GM10847 (cell line): ENCODE measurements around the gene SUMF2.
A peak's percentile ranks its signal among the peaks of the same experiment; 100 is the strongest.

Source experiments
- POLR2A ChIP-seq: IDR thresholded peaks from 2 replicates; pipeline ENCODE4 v1.6.1; 2011; ENCODE audit not compliant: insufficient read length; ENCODE audit errors: extremely low read depth

SUMF2 gene

DNA sequence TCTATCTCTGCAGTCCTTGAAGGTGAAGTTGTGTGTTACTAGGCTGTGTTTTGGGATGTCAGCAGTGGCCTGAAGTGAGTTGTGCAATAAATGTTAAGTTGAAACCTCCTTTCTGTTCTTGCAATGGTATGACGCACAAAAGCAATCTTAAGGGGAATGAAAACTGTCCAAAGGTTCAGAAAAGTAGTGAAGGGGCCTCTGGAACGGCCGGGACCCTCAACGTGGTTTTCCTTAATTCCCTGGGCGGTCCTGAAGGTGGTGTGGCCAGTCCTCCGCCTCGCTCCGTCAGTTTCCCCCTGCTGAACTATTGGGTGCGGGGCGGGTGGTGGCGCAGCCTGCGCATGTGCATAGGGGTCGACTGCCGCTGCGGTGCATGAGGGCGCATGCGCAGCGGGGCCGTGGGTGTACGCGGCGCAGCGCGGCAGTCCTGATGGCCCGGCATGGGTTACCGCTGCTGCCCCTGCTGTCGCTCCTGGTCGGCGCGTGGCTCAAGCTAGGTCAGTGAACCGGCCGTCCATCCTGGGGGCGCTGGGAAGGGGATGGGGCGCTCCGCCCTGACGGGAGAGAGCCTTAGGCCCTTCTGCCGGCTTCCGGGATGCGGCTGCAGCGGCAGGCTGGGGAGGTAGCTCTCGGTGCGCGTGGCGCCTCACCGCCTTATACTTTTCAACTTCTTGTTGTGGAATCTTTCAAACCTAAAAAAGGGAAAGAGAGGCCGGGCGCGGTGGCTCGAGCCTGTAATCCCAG lies at the start of gene SUMF2:
Gene SUMF2 (plus strand): TSS at position 405 of the 744 bp plus-strand sequence. CDS start 26 bp downstream, at position 431.
- TF ChIP-seq POLR2A: peak; percentile 95

DNA sequence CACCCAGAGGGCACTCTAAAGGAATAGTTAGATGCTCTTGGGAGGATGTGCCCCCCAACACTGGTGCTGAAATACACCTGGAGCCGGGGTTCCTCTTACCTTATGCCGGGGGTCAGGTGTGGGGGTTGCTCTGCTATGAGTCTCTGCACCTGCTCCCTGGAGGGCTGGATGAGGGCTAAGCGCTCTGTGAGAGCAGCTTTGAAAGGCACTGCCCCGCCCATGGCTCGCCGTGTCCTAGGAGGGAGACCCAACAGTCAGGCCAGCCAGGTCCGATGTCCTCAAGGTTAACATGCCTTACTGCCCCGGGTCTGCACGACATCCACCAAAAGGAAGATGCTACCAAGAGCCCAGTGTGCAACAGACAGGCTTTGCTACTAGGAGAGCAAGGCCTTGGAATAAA lies 44.6 kb upstream of the SUMF2 start:
- TF ChIP-seq POLR2A: no peak

DNA sequence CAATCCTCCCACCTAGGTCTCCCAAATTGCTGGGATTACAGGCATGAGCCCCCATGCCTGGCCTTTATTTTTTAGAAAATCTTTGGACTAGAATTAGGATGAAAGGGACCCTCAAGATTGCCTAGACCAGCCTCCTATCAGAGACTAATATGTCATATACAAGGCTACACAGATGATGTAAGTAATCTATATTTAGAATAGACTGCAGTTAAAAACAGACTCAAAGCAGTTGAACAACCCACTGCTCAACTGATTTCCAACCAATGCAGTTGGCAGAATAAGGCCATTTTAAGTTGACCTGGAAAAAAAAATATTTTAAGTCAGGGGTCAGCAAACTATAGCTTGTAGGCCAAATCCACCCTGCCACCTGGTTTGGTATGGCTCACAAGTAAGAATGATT lies 40.6 kb upstream of the SUMF2 start:
- no peak for TF ChIP-seq POLR2A

GRCh38 chr7:56026538-56026937 lies 37.5 kb upstream of the SUMF2 start:
- TF ChIP-seq POLR2A: no peak

DNA sequence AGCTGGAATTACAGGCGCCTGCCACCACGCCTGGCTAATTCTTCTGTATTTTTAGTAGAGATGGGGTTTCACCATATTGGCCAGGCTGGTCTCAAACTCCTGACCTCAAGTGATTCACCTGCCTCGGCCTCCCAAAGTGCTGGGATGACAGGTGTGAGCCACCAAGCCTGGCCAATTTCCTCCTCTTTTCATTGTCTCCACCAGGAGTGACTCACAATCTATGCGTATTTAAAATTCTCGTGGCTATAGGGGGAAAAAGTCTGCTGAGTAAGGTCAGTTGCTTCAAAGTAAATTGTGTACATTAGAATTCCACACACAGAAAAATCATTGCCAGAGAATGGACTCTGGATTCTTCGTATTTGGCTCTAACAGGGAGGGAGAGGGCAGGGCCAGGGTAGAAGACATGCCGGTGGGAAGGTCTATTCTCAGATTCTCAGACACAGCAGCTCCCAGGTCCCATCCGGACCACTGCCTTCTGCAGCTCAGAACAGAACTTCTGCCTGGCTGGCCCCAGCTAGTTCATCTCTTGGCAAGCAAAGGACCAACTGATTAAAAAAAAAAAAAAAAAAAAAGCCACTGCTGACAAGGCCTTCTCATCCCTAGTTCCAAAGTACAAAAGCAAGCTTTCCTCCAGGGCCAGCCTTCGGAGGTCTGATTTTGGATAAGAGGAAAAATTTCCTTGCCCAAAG lies 35.0 kb upstream of the SUMF2 start:
- no peak for TF ChIP-seq POLR2A

DNA sequence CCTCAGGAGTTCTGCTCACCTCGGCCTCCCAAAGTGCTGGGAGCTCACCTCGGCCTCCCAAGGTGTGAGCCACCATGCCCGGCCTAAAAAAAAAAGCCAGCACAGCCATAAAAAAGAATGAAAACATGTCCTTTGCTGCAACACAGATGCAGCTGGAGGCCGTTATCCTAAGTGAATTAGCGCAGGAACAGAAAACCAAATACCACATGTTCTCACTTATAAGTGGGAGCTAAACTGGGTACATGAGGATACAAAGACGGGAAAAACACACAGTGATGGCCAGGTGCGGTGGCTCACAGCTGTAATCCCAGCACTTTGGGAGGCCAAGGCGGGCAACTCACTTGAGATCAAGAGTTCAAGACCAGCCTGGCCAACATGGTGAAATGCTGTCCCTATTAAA lies 33.7 kb upstream of the SUMF2 start:
- TF ChIP-seq POLR2A: no peak

GRCh38 chr7:56033671-56034432 lies 30.2 kb upstream of the SUMF2 start:
- peak; percentile 35 for TF ChIP-seq POLR2A

DNA sequence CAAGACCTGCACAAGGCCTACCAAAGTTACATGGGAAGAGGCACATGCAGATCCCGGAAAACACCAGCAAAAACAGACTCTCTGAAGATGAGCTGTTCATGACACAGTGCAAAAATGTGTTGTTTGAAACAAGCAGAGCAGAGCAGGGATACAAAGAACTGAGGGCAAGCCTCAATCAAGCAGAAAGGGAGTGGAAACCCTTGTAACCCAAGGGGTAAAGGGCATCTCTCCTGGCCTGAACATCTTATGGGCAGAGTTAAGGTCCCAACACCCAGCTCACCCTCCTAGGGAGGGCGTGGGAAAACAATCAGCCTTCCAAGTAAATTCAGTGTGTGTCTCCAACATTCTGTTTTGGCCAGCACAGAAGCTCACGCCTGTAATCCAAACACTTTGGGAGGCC lies 23.4 kb upstream of the SUMF2 start:
- TF ChIP-seq POLR2A: no peak

DNA sequence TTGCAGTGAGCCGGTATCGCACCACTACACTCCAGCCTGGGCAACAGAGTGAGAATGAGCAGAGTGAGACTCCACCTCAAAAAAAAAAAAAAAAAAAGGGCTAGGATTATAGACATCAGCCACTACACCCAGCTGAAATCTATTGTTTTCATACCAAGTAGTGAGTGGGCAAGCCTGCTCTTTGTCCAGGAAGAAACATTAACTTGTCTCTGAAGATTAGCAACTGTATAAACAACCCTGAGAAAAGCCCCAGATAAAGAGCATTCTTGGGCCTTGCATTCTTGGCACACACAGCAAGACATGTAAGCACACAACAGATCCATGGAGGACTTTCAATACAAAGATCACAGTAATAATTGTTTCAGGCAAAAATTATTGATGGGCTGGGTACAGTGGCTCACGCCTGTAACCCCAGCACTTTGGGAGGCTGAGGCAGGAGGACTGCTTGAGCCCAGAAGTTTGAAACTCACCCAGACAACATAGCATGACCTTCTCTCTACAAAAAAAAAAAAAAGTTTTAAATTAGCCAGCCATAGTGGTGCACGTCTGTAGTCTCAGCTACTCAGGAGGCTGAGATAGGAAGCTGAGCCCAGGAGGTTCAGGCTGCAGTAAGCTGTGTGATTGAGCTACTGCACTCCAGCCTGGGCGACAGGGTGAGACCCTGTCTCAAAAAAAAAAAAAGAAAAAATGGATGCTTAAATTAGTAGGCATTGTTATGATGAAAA lies 17.2 kb upstream of the SUMF2 start:
- no peak for TF ChIP-seq POLR2A

DNA sequence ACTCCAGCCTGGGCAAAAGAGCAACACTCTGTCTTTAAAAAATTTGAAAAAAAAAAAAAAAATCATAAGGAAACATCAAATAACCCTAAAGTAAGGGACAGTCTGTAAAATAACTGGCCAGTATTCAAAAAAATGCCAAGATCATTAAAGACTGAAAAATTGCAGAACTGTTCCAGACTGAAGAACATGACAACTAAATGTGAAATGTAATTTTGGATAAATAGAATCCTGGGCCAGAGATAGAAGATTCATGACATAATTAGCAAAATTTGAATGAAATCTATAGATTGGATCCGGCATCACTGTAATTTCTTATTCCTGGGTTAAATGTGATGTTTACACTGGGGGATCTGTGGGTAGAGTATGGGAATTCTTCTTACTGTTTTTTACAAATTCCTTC lies 15.8 kb upstream of the SUMF2 start:
- no peak for TF ChIP-seq POLR2A

GRCh38 chr7:56051053-56051338 lies 13.1 kb upstream of the SUMF2 start:
- TF ChIP-seq POLR2A: no peak

- TF ChIP-seq POLR2A: peak; percentile 73
These were observed 12.5 kb upstream of the SUMF2 start, which contains the start of the genes CCT6A and PSPH for GRCh38 chr7:56051339-56052191. CCT6A (plus strand) TSS chr7:56051765; CDS start chr7:56051849, 84 bp downstream. PSPH (minus strand) TSS chr7:56051444; CDS start chr7:56021212, 30,232 bp downstream.

GRCh38 chr7:56053379-56053778 lies 10.7 kb upstream of the SUMF2 start:
- no peak for TF ChIP-seq POLR2A

GRCh38 chr7:56053993-56054392 lies 10.1 kb upstream of the SUMF2 start:
- TF ChIP-seq POLR2A: no peak
